HG02642 (cell line): Measurements from ENCODE around the gene PCBP1.
"Not testable (repeated sequence)": the region's sequence is repeated elsewhere in the genome, so short reads cannot be mapped to it uniquely, and the experiment has no call there.

ENCODE experiments used
- ATAC-seq: cut with Tn5 transposase; IDR thresholded peaks from one replicate; pipeline ENCODE4 v1.9.1; 2021; ENCODE audit warnings: mild to moderate bottlenecking; ENCODE audit not compliant: unreplicated experiment, poor library complexity

The PCBP1 gene

DNA sequence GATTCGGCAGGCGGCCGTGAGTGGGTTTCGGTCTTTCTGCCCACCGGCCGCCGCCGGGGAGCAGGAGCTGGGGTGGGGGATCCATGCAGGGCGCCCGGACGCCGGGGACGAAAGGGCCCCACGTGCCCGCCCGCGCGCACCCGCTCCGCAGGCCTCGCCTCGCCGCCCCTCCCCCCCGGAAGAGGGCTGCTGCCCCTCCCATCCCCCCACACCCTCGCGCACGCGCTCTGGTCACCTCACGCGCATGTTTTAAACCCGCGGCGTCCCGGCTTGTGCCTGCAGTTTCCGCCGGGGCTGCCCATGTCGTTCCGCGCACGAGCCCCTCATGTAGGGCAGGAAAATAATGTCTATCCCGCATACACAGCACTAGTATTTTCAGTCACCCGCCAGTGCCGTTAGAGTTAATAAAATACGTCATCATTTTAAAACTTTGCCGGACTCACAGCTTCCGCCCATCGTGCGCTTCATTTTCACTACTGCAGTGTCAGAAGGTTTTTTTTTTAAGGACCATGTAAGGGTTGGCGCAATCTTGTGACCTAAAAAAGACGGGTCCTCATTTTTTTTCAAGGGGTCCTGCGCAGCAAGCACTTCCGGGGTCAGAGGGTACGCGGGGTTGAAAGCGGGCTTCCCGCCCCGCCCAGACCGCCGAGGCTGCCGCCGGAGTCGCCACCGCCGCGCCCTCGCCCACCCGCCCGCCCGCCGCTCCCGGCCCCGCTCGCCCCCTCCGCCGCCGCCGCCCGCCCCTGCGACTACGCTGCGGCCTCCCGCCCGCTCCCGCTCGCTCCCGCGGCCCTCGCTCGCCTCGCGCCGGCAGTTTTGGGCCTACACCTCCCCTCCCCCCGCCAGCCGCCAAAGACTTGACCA, at the start of gene PCBP1:
Gene PCBP1, plus strand, starts transcription at position 640 of the 864 bp plus-strand sequence. CDS start 267 bp downstream, outside the sequence.
- peak; percentile 55 for ATAC-seq

- ATAC-seq = no peak
These were observed 47.9 kb upstream of the PCBP1 start for GRCh38 chr2:70039366-70039765.

DNA sequence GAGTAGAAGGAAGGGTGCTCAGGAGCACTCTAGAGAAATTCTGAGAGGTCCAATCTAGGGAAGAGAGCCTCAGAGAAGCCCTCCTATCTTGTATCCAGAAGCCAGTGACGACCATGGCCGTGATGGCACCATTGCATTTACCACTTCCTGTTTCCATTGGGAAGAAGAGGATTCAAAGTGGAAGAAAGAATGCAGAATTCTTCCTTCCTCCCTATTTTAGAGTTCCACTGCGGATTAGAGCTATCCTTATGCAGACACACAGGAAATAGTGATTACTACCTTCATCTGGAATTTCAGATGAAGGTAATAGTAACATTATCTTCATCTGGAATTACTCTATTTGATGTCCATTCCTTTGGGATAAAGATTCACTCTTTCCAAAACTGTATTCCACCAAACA, 45.6 kb upstream of the PCBP1 start:
- no peak for ATAC-seq

DNA sequence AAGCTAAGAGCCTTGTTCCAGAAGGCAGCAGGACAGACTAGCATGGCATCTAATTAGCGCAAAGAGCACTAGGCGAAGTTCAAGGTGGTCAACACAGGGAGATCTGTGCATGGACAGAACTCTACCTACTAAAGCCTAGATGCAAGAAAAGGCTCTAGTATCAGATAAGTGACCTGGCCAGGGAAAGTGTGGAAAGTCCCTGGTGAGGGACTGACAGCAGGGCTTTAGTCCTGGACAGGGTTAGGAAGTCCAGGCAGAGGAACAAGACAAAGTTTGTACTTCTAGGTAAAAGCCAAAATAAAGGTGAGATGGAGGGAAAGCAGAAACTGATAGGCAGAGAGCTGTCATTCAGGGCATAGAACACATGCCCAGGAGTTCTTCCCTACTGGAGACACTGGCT, 45.0 kb upstream of the PCBP1 start:
- no peak for ATAC-seq

GRCh38 chr2:70043252-70043875, 43.9 kb upstream of the PCBP1 start:
- ATAC-seq = no peak

- ATAC-seq = no peak
These were observed 42.8 kb upstream of the PCBP1 start for GRCh38 chr2:70044290-70045040.

GRCh38 chr2:70045405-70045804, 41.9 kb upstream of the PCBP1 start:
- ATAC-seq = no peak

DNA sequence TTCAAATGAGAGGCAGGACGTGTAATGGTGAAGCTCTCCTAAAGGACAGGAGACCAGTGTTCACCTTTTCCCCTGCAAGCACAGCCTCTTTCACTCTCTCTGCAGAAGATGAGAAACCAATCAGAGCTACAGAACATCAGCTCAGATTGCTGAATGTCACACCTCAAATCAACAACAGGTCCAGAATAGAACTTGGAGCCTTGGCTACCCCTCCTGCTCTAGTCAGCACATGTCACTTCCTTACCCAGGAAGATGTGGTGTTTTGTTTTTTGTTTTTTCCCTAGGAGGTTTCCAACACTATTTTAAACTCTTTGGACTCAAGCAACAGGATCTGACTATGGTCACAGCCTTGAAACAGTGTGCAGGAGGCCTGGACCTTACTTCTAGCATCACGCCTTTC, 41.3 kb upstream of the PCBP1 start:
- ATAC-seq = no peak

DNA sequence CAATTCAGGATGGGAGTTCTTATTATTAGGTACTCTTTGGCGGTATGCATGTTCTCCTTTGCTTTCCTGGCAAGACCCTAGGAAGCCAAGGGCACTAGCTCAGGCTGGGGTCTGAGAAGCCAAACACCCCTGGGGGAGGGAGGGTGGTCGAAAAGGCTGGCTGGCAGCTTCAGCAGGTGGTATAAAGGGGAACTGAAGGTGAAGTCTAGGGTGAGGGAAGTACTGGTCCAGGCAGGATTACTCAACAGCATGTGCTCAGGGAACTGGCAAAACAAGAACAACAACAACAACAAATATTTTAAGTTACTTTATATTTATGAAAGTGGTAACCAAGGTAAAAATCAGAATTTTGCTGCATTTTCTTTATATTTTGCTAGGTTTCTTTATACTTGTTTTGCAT, 40.7 kb upstream of the PCBP1 start:
- ATAC-seq = no peak

- ATAC-seq = no peak
These were observed 39.8 kb upstream of the PCBP1 start for GRCh38 chr2:70047451-70047850.

DNA sequence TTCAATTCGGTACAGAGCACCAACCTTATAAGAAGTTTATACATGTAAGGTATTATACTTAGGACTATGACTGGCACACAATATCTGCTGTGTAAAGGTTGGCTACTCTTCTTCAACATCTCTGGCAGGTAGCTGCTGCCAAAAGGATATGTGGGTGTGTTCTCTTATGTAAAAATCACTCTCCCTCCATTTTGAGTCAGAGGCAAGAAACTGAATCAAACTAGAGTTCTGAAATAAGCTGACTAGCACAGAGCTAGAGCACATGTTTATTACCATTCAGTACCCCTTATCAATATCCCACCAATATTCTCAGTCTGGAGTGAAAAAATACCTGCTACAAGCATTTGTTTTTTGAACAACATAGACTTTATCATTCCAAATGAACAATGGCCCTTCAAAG, 38.0 kb upstream of the PCBP1 start:
- ATAC-seq = no peak

- ATAC-seq = no peak
These were observed 36.4 kb upstream of the PCBP1 start for GRCh38 chr2:70050631-70051425.

- ATAC-seq = not testable (repeated sequence)
These were observed 32.0 kb upstream of the PCBP1 start for GRCh38 chr2:70055259-70055658.

GRCh38 chr2:70061317-70061716, 26.0 kb upstream of the PCBP1 start:
- no peak for ATAC-seq

GRCh38 chr2:70062270-70062669, 25.0 kb upstream of the PCBP1 start:
- no peak for ATAC-seq

- ATAC-seq = no peak
These were observed 19.2 kb upstream of the PCBP1 start for GRCh38 chr2:70068119-70068518.

- peak; percentile 79 for ATAC-seq
These were observed 18.2 kb upstream of the PCBP1 start for GRCh38 chr2:70069049-70069448.

- peak; percentile 72 for ATAC-seq
These were observed 16.6 kb upstream of the PCBP1 start for GRCh38 chr2:70070542-70071268.

GRCh38 chr2:70073493-70073892, 13.8 kb upstream of the PCBP1 start:
- no peak for ATAC-seq

DNA sequence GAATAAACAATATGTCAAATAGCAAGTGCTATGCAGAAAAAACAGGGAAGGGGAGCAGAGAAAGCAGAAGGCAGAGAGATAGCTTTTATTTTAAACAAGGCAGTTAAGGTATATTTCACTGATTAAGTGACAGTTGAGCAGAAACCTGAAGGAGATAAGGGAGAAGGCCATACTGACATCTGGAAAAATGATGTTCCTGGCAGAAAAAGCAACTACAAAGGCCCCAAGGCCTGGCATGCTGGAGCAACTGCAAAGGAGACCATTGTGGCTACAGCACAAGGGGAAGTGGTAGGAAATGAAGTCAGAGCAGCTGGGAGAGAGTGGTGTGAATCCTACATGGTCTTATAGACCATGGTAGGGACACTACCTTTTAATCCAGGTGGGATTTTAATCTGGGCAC, 8.9 kb upstream of the PCBP1 start:
- ATAC-seq = no peak
